ENCODE results near the gene ATP6V0E2.
"Not testable (repeated sequence)": the region's sequence is repeated elsewhere in the genome, so short reads cannot be mapped to it uniquely, and the experiment has no call there.

DNA sequence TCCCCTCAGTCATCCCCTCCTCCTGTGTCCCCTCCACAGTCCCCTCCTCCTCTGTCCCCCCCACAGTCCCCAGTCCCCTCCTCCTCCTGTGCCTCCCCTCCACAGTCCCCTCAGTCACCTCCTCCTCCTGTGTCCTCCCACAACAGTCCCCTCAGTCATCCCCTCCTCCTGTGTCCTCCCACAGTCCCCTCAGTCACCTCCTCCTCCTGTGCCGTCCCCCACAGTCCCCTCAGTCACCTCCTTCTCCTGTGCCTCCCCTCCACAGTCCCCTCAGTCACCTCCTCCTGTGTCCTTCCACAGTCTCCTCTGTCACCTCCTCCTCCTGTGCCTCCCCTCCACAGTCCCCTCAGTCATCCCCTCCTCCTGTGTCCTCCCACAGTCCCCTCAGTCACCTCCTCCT is 43.2 kb upstream of the ATP6V0E2 start:
- TF ChIP-seq POLR2A (IDR thresholded peaks at IDR 0.05), result not testable (repeated sequence)
- TF ChIP-seq, protein P1, sequence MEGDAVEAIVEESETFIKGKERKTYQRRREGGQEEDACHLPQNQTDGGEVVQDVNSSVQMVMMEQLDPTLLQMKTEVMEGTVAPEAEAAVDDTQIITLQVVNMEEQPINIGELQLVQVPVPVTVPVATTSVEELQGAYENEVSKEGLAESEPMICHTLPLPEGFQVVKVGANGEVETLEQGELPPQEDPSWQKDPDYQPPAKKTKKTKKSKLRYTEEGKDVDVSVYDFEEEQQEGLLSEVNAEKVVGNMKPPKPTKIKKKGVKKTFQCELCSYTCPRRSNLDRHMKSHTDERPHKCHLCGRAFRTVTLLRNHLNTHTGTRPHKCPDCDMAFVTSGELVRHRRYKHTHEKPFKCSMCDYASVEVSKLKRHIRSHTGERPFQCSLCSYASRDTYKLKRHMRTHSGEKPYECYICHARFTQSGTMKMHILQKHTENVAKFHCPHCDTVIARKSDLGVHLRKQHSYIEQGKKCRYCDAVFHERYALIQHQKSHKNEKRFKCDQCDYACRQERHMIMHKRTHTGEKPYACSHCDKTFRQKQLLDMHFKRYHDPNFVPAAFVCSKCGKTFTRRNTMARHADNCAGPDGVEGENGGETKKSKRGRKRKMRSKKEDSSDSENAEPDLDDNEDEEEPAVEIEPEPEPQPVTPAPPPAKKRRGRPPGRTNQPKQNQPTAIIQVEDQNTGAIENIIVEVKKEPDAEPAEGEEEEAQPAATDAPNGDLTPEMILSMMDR (IDR thresholded peaks at IDR 0.05), result not testable (repeated sequence)

Data from transverse colon (tissue), 3 donors.